GM12892 (cell line): ENCODE data around the gene KLF17.

Experiments
- DNase-seq: peaks from one replicate; pipeline ENCODE4 v3.0.0; 2011; ENCODE audit not compliant: insufficient read length
- FAIRE-seq: peaks from 2 replicates; lab custom pipeline; 2011; peaks lifted over from hg19 to GRCh38; lab: Jason Lieb, UNC
- POLR2A ChIP-seq: IDR thresholded peaks from 2 replicates; pipeline ENCODE4 v1.6.1; 2011; ENCODE audit warnings: low read depth, low read length, control low read depth
- POLR2AphosphoS5 ChIP-seq: IDR thresholded peaks from 2 replicates; pipeline ENCODE4 v1.6.1; 2011; ENCODE audit warnings: low read depth, low read length, control low read depth
- TAF1 ChIP-seq: IDR thresholded peaks from 2 replicates; pipeline ENCODE4 v1.6.1; 2011; ENCODE audit warnings: low read depth, mild to moderate bottlenecking, control low read depth, low read length, borderline replicate concordance

The KLF17 gene

GRCh38 chr1:44141531-44141930 is 22.9 kb downstream of the KLF17 start, which contains the start of gene KLF18:
Gene KLF18, minus strand, starts transcription at chr1:44141631. Its CDS starts 0 bp downstream, at chr1:44141631.
- TF ChIP-seq TAF1 (no peak), POLR2AphosphoS5 (no peak), POLR2A (no peak)
- FAIRE-seq, result no peak
- DNase-seq, result no peak

DNA sequence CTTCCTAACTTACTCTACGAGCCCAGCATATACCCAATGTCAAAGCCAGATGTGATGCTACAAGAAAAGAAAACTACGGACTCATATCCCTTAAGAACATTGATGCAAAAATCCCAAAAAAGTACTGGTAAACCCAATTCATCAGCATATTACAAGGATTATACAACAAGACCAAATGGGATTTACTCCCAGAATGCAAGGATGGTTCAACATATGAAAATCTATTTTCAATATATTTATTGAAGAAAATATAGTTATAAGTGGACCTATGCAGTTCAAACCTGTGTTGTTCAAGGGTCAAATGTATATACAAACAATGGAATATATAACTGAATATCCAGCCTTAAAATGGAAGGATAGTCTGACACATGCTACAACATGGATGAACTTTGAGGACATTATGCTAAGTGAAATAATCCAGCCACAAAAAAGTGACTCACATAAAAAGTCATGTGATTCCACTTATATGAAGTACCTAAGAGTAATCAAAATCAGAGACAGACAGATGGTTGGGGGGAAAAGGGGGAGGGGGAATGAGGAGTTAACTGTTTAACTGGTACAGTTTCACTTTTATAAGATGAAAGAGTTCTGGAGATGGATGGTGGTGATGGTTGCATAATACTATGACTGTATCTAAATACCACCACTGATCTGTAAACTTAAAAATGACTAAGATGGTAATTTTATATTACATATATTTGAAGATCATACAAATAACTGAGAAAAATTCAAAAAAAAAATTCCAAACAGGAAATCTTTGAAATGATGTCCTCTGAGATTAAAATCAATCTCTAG is 26.5 kb downstream of the KLF17 start:
- TF ChIP-seq TAF1 (no peak), POLR2AphosphoS5 (no peak), POLR2A (no peak)
- FAIRE-seq, result no peak
- no peak for DNase-seq

DNA sequence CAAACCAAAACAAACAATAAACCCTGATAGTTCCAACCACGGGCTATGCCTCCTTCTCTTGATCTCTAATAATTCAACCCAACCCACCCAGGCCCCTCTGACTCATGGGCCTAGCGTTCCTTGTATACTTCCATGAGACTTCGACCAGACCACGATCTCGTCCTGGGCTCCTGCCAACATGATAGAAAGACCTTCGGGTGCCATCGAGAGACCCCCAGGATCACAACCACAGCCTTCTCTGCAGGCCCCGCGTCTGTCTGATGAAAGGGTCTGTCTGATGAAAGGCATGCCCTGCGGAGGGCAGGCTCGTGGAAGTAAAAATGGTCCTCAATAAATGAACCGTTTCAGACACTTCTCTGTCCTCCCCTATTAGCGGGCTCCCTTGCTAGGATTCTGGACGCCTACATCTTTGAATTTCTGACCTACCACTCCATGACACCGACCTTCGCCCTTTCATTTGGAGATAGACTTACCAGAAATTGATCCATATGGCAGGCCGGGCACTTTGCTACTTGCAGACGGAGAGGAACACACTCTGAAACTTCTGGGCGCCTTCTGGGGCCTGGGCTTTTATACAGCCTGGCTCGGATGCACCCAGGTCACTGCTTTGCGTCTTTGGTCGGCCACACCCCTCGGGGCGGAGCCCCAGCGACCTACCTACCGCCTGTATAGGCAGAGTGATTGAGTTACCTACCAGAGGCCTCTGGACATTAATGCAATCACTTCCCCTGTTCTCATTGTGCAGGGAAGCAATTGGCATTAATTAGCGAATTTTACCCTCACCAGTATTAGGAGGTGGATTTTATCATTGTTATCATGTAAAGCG is 28.1 kb downstream of the KLF17 start:
- DNase-seq (no peak), FAIRE-seq (no peak)
- TF ChIP-seq POLR2AphosphoS5 (no peak), TAF1 (no peak), POLR2A (no peak)

GRCh38 chr1:44147582-44147981 is 29.0 kb downstream of the KLF17 start:
- TF ChIP-seq TAF1 (no peak), POLR2AphosphoS5 (no peak), POLR2A (no peak)
- DNase-seq (no peak), FAIRE-seq (no peak)

DNA sequence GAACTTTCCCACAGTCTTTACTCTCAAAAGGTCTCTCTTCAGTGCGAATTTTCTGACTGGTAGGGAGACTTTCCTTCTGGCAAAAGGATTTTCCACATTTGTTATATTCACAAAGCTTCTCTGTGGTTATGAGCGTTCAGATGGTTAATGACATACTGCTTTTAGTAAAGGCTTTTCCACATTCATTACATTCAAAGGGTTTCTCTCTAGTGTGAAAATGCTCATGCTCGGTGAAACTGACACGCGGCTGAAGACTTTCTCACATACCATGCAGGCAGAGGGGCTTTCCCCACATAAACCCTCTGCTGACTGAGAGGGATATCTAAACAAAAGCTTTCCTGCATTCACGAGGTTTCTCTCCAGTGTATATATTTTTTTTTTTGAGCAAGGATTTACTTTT is 32.7 kb downstream of the KLF17 start:
- FAIRE-seq, result peak; percentile 21
- no peak for TF ChIP-seq POLR2A
- no peak for TF ChIP-seq POLR2AphosphoS5
- no peak for TF ChIP-seq TAF1
- no peak for DNase-seq

DNA sequence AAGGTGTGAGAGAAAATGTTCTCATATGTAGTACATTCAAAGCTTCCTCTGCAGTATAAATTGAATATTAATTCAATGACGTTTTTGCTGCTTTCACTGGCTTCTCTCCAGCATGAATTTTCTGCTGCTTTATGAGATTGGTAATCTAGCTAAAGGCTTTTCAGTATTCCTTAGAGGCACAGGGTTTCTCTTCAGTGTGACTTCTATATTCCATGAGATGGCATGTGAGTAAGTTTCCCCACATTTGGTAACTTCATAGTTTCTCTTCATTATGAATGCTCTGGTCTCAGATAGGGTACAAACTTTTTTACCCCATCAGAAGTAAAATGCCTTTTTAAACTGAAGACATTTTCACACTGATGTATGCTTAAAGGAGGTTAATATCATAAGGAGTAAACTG is 33.2 kb downstream of the KLF17 start:
- FAIRE-seq, result no peak

GRCh38 chr1:44152692-44153091 is 34.1 kb downstream of the KLF17 start:
- FAIRE-seq (no peak), DNase-seq (no peak)
- TF ChIP-seq POLR2AphosphoS5, result no peak
- TF ChIP-seq TAF1, result no peak
- TF ChIP-seq POLR2A, result no peak

More for the DNA sequence above, 33.2 kb downstream of the KLF17 start:
- no peak for DNase-seq
- TF ChIP-seq TAF1 (no peak), POLR2A (no peak), POLR2AphosphoS5 (no peak)

GRCh38 chr1:44154049-44154448 is 35.4 kb downstream of the KLF17 start:
- FAIRE-seq, result no peak
- no peak for DNase-seq
- TF ChIP-seq POLR2AphosphoS5, result no peak
- no peak for TF ChIP-seq TAF1
- no peak for TF ChIP-seq POLR2A

GRCh38 chr1:44157903-44158302 is 39.3 kb downstream of the KLF17 start:
- FAIRE-seq (no peak), DNase-seq (no peak)
- TF ChIP-seq POLR2A (no peak), POLR2AphosphoS5 (no peak), TAF1 (no peak)

GRCh38 chr1:44158871-44159270 is 40.2 kb downstream of the KLF17 start:
- DNase-seq (no peak), FAIRE-seq (no peak)
- TF ChIP-seq POLR2A (no peak), POLR2AphosphoS5 (no peak)

DNA sequence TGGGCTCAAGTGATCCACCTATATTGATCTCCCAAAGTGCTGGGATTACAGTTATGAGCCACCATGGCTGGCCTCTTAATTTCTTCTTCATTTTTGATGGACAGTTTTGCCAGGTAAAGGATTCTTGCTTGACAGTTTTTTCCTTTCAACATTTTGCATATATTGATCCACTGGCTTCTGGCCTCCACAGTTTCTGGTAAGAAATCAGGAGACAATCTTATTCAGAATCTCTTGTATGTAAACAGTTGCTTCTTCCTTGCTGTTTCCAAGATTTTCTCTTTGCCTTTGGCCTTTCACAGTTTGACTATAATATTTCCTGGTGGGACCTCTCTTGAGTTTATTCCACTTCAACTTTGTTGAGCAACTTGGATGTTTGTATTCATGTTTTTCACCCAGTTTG is 42.9 kb downstream of the KLF17 start:
- FAIRE-seq, result no peak
- no peak for DNase-seq
- TF ChIP-seq POLR2AphosphoS5 (no peak), POLR2A (no peak), TAF1 (no peak)
